ENCODE data around the gene TLX2.

TLX2 gene

DNA sequence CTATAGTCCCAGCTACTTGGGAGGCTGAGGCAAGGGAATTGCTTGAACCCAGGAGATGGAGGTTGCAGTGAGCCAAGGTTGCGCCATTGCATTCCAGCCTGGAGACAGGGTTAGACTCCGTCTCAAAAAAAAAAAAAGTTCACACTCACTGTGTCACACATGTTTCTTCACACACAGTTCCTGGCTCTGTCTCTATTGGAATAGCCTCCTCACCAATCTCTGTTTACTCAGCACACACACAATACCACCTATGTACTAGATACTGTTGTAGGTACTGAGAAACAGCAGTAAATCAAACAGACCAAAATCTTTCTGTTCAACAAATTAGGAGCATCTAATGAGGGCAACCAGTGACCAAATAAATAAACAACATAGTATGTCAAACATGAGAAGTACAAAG, 28.1 kb upstream of the TLX2 start:
- Histone ChIP-seq H3K27me3 (ENCODE audit: low read depth) (no peaks in the 10 kb centered on the region), H3K36me3 (replicated peaks) (peaks cover 15% of the 10 kb centered on the region), H3K4me1 (peaks cover 5% of the 10 kb centered on the region), H3K4me3 (no peak overlapping the region), H3K9me3 (no peaks in the 10 kb centered on the region)
- no peak for DNase-seq (ENCODE audit: low spot score in 2 of 2)
- in situ Hi-C loops (cut with MboI; ENCODE audit: low sequenced_read_pairs): loop anchor here (5.0 kb wide), 1 partner anchor 91 kb away; no protein-coding TSS in a partner anchor

DNA sequence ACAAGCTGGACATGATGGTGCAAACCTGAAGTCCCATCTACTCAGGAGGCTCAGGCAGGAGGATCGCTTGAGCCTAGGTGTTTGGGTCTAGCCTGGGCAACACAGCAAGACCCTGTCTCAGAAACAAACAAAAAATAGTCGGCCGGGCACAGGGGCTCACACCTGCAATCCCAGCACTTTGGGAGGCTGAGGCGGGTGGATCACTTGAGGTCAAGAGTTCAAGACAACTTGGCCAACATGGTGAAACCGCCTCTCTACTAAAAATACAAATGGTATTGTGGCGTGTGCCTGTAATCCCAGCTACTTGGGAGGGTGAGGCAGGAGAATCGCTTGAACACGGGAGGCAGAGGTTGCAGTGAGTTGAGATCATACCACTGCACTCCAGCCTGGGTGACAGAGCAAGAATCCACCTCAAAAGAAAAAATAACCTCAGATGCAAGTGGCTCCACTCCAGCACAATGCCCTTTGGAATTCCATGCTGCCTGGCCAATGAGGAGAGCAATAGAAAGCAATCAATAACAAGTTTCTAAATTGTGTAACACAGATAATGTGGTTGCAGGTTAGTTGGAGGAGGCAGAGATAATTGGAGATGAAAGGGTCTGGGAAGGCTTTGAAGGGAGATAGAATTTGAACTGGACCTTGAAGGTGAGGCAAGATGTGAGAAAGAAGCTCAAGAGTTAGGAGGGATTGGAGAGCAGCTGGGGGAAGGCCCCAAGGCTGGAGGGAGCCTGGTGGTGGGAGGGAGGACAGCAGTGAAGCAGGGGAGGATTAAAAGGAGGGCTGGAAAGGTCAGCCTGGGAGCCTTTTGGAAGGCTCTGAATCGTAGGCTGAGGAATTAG, 25.4 kb upstream of the TLX2 start:
- H3K27me3 ChIP-seq (ENCODE audit: low read depth): no peaks in the 10 kb centered on the region
- in situ Hi-C loops (cut with MboI; ENCODE audit: low sequenced_read_pairs): loop anchor here (5.0 kb wide), 1 partner anchor 88 kb away; no protein-coding TSS in a partner anchor
- H3K9me3 ChIP-seq: no peaks in the 10 kb centered on the region
- peaks cover 30% of the 10 kb centered on the region for H3K36me3 ChIP-seq (replicated peaks)
- H3K4me3 ChIP-seq: no peak overlapping the region
- H3K4me1 ChIP-seq: no peaks in the 10 kb centered on the region
- no peak for DNase-seq (ENCODE audit: low spot score in 2 of 2)

DNA sequence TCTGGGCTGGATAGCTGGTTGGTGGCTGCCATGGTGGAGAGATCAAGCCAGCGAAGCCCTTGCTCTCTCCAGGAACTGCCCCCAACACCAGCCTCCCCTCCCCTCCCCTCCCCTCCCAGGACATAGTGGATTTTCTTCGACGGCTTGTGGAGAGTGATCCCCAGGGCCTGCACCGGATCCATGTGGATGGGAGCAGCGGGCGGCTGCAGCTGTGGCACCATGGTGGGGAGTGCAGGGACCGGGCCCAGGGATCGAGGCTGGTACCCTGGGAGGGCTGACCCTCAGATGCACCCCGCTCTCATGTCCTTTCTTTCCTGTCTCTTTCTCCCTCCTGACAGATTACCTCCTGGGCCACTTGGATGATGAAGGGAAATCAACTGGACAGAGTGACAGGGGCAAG, 24.3 kb upstream of the TLX2 start:
- Histone ChIP-seq H3K9me3 (no peaks in the 10 kb centered on the region), H3K36me3 (replicated peaks) (peaks cover 30% of the 10 kb centered on the region), H3K4me3 (no peak overlapping the region), H3K4me1 (no peaks in the 10 kb centered on the region), H3K27me3 (ENCODE audit: low read depth) (no peaks in the 10 kb centered on the region)
- in situ Hi-C loops (cut with MboI; ENCODE audit: low sequenced_read_pairs): loop anchor here (5.0 kb wide), 1 partner anchor 87 kb away; no protein-coding TSS in a partner anchor
- DNase-seq (ENCODE audit: low spot score in 2 of 2): no peak

DNA sequence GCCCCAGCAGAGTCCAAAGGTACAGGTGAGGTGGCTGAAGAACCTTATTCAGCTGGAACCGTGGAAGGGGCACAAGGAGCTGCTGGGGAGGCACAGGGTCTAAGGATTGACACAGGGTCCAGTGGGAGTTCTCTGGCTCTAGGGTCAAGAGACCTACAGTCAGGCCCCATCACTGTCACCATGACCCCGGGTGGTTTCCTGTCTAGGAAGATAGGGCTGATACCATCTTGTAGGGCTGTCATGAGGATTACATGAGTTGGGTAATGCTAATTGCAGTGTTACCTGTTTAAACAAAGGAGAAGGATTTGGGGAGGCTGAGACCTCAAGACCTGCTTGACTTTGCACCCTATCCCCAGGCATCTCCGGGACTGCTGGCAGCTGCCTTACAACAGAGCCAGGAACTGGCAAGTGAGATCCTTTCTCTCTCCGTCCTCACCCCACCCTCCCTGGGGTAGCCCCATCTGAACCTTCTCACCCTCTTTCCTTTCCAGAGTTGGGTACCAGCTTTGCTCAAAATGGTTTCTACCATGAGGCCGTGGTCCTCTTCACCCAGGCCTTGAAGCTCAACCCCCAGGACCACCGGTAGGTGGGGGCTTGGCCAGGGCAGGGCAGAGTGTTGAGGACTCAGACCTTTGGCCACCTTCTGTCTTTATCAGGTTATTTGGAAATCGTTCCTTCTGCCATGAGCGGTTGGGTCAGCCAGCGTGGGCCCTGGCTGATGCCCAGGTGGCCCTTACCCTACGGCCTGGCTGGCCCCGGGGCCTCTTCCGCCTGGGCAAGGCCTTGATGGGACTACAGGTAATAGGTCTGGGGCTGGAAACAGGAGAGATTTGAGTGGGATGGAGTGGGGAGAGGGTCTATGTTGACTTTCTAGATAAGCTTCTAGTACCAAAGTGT, 22.4 kb upstream of the TLX2 start:
- Histone ChIP-seq H3K4me1 (no peaks in the 10 kb centered on the region), H3K4me3 (no peak overlapping the region), H3K27me3 (ENCODE audit: low read depth) (no peaks in the 10 kb centered on the region), H3K36me3 (replicated peaks) (peaks cover 30% of the 10 kb centered on the region), H3K9me3 (no peaks in the 10 kb centered on the region)
- in situ Hi-C loops (cut with MboI; ENCODE audit: low sequenced_read_pairs): no loop called here
- no peak for DNase-seq (ENCODE audit: low spot score in 2 of 2)

DNA sequence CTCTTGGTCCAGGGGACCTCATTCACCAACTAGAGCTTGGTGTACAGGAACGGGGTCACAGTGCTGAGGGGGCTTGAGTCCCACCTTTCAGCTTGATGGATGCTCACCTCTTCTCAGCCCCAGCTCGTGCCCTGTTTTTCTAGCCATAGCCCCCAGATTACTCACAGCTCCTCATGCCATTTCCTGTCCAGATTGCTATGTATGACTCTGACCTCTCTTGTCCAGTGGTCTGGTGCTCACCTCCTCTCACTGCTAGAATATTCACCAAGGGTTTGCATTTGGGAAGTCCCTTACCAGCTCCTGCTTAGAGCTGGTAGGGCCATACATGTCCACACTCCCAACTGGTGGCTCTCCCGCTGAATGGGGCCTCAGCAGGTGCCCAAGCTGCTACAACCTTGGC, 20.7 kb upstream of the TLX2 start:
- no peak overlapping the region for H3K4me3 ChIP-seq
- no peaks in the 10 kb centered on the region for H3K27me3 ChIP-seq (ENCODE audit: low read depth)
- no peaks in the 10 kb centered on the region for H3K4me1 ChIP-seq
- in situ Hi-C loops (cut with MboI; ENCODE audit: low sequenced_read_pairs): no loop called here
- H3K36me3 ChIP-seq (replicated peaks): peaks cover 23% of the 10 kb centered on the region
- DNase-seq (ENCODE audit: low spot score in 2 of 2): no peak
- no peaks in the 10 kb centered on the region for H3K9me3 ChIP-seq

DNA sequence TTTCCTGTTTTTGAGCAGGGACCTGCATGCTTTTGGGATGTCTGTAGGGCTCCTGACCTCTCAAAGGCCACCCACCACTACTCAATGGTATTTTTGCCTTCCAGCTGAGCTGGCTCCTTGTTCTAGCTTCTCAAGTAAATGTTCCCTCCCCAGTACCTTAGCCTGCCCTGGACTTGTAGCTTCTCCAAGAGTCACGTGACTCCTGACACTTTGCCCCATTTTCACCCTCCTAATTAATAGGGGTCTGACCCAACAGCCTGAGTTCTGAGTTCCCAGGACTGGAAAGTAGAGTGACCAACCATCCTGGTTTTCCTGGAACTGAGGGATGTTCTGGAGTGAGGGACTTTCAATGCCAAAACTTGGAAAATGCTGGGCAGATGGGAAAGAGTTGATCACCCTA, 18.8 kb upstream of the TLX2 start:
- in situ Hi-C loops (cut with MboI; ENCODE audit: low sequenced_read_pairs): no loop called here
- no peaks in the 10 kb centered on the region for H3K9me3 ChIP-seq
- no peak for DNase-seq (ENCODE audit: low spot score in 2 of 2)
- H3K4me3 ChIP-seq: no peak overlapping the region
- H3K27me3 ChIP-seq (ENCODE audit: low read depth): no peaks in the 10 kb centered on the region
- no peaks in the 10 kb centered on the region for H3K4me1 ChIP-seq
- H3K36me3 ChIP-seq (replicated peaks): peaks cover 23% of the 10 kb centered on the region

DNA sequence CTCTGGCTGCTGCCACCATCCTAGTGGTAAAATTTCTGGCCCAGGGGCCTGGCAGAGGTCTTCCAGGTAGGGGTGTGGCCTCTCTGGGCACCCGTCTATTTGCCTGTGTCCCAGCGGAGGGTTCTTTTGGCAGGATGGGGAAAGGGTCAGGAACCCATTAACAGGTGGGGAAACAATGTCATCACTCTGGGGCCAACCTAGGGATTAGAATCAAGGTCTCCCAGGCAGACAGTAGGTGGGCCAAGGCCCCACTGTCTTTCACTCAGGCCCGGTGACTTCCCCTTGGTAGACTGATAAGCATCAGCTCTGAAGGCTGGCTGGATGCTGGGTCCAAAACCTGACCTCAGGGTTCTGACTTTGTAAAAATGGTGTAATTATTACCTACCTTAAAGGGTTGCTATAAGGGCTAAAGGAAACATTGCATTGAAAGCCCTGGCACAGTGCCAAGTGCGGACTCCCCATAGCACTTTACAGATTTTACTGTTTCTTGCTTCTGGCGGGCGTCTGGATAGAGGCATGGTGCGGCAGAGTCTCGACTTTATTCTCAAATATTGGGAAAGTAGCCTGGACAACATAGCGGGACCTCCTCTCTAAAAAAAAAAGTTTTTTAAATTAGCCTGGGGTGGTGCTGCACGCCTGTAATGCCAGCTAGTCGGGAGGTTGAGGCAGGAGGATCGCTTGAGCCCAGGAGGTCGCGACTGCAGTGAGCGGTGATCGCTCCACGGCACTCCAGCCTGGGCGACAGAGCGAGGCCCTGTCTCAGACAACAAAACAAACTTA, 17.1 kb upstream of the TLX2 start:
- no peak for DNase-seq (ENCODE audit: low spot score in 2 of 2)
- Histone ChIP-seq H3K4me3 (no peak overlapping the region), H3K27me3 (ENCODE audit: low read depth) (no peaks in the 10 kb centered on the region), H3K9me3 (no peaks in the 10 kb centered on the region), H3K36me3 (replicated peaks) (peaks cover 8% of the 10 kb centered on the region), H3K4me1 (no peaks in the 10 kb centered on the region)
- in situ Hi-C loops (cut with MboI; ENCODE audit: low sequenced_read_pairs): no loop called here

DNA sequence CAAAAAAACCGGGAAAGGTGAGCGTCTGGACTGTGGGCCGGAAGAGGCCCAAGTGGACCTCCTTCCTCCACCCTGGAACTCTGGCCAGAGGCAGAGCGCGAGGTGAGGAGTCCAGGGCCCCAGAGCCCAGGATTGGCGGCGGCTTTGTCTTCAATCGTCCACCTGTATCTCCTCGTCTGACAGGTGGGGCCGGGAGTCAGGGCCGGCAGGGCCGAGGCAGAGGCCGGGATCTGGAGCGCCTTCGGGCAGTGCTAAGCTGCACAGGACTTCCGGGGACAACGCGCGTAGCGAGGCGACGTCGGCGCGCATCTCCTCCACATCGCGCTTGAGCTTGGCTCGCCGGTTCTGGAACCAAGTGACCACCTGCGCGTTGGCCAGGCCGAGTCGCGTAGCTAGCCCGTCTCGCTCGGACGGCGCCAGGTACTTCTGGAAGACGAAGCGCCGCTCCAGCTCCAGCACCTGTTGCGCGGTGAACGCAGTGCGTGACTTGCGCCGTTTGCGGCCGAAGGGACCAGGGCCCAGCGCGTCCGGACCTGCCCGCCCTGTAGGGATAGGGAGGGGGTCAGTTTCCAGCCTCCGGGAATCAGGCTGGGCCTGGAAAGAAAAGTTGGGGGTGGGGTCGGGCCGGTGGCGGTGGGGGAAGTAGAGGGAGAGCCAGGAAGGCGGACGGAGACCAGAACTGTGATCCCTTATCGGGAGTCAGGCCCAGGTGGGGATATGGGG, 16.3 kb upstream of the TLX2 start:
- Histone ChIP-seq H3K4me1 (no peaks in the 10 kb centered on the region), H3K9me3 (no peaks in the 10 kb centered on the region), H3K27me3 (ENCODE audit: low read depth) (no peaks in the 10 kb centered on the region), H3K4me3 (no peak overlapping the region), H3K36me3 (replicated peaks) (peaks cover 2% of the 10 kb centered on the region)
- no peak for DNase-seq (ENCODE audit: low spot score in 2 of 2)
- in situ Hi-C loops (cut with MboI; ENCODE audit: low sequenced_read_pairs): no loop called here

DNA sequence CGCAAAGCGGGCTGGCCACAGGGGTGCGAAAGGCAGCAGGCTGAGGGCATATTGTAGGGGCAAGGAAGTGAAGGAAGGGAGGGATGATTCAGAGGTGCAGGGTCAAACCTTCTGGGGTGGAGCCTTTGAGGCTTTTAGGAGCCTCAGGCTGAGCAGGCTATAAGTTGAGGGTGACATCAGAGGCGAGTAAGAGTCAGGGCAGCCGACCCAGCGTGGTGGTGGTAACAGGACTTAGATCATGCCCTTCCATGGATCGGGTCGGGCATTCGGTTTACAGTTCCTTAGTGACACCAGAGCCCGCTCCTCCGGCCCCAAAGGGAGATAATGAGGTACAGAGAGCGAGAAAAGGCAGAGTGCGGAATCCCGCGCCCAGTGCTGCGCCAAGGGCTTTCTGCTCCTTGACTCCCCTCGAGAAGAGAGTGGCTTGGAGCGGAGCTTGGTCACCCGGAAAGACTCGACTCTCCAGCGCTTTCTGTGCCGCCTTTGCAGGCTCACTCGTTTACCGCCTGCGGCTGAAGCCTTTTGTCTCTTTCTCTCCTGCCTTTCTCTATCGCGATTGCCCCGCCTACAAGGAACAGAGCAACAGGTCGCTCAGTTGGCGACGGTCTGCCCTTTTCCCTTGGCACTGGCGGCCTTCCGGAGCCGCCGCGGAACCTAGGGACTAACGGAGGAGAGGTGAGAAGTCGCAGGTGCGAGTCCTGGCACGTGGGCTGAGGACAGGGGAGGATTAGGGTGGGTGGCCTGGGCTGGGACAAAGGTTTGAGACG, 15.6 kb upstream of the TLX2 start:
- no peak for DNase-seq (ENCODE audit: low spot score in 2 of 2)
- Histone ChIP-seq H3K4me1 (no peaks in the 10 kb centered on the region), H3K9me3 (no peaks in the 10 kb centered on the region), H3K36me3 (replicated peaks) (no peaks in the 10 kb centered on the region; the same call in 1 of the 2 replicates), H3K4me3 (no peak overlapping the region), H3K27me3 (ENCODE audit: low read depth) (no peaks in the 10 kb centered on the region)
- in situ Hi-C loops (cut with MboI; ENCODE audit: low sequenced_read_pairs): no loop called here

DNA sequence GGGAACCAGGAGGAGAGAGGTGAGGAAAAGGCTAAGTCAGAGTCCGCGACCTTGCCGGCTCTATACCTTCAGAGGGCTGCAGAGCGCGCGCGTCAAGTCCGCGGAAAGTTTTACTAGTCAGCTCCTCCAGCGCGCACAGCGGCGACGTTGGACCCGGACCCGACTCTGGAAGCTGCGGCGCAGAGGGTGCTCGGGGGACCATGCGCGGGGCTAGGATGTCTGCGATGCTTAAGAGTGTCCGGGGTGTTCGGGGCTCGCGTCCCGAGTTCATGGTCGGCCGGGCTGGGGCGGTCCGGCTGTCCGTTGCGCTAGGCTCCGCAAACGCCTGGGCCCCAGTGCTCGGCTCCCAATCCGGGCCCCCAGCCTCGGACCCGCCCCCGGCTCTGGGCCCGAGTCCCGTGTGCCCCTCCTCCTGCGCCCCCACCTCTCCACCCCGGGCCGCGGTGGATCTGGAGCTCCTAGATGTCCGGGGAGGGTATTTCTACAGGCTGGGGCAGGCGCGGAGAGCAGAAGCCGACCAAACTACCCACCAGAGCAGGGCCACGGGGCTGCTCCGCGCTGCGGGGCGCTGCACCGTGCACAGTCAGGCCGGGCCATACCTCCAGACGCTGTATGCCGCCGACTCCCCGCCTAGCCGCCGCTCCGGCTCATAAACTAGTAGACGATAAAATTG, 14.8 kb upstream of the TLX2 start, which contains the start of gene LBX2:
Gene LBX2, minus strand, starts transcription at position 337 of the 673 bp plus-strand sequence. Its CDS starts 66 bp downstream, at position 271.
- in situ Hi-C loops (cut with MboI; ENCODE audit: low sequenced_read_pairs): no loop called here
- H3K4me3 ChIP-seq: no peak within 1 kb of the TSS
- no peaks in the 10 kb centered on the region for H3K4me1 ChIP-seq
- no peaks in the 10 kb centered on the region for H3K9me3 ChIP-seq
- no peak for DNase-seq (ENCODE audit: low spot score in 2 of 2)
- H3K36me3 ChIP-seq (replicated peaks): no peaks in the 10 kb centered on the region; the same call in 1 of the 2 replicates
- no peaks in the 10 kb centered on the region for H3K27me3 ChIP-seq (ENCODE audit: low read depth)

DNA sequence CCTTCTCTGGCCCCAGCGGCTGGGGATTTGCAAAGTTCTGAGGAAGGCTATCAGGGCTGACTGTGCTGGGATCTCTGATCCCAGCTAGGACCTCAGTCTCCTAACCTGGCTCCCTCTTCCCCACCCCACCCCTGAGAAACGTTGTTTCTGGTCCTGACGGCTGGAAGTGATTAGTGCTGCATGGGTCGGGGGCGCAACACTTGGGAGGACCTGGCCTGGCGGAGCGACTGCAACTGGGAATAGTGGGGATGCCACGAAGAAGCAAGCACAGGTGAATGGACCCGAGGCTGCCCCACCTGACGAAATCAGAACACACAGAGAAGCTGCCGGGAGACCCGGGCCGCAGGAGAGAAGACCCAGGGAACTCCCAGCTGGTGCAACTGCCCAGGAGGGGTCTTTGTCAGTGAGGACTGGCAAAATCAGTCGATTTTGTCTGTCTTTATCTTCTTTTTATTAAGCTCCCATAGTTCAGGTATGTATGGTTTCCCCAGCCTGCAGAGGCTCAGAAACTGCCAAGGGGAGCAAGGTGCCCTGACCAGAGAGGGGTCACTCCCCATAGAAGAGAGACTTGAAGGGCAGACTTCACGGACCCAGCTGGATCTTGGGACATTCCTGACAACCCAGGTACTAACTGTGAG, 14.2 kb upstream of the TLX2 start:
- no peaks in the 10 kb centered on the region for H3K4me1 ChIP-seq
- no peaks in the 10 kb centered on the region for H3K27me3 ChIP-seq (ENCODE audit: low read depth)
- H3K4me3 ChIP-seq: no peak overlapping the region
- peaks cover 3% of the 10 kb centered on the region for H3K36me3 ChIP-seq (replicated peaks)
- in situ Hi-C loops (cut with MboI; ENCODE audit: low sequenced_read_pairs): no loop called here
- H3K9me3 ChIP-seq: no peaks in the 10 kb centered on the region
- no peak for DNase-seq (ENCODE audit: low spot score in 2 of 2)

DNA sequence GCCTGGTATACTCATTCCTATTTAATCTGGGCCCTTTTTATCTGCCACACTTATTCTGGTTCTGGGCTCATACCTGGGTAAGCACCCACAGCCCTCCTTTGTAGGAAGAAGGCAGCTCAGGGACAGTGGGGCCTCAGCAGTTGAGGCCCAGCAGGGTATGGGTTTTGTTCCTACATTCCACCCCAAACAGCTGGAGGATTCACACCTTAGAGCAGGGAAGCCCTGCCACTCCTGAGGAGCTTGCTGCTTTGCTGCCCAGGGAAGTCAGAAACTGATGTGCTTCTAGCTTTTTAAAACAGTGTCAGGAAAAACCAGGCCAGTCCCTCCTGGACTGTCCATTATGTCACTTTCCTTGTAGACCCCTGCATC, 13.7 kb upstream of the TLX2 start:
- no peak for DNase-seq (ENCODE audit: low spot score in 2 of 2)
- Histone ChIP-seq H3K9me3 (no peaks in the 10 kb centered on the region), H3K36me3 (replicated peaks) (peaks cover 8% of the 10 kb centered on the region), H3K4me1 (no peaks in the 10 kb centered on the region), H3K4me3 (no peak overlapping the region), H3K27me3 (ENCODE audit: low read depth) (no peaks in the 10 kb centered on the region)
- in situ Hi-C loops (cut with MboI; ENCODE audit: low sequenced_read_pairs): no loop called here
